Measurements from ENCODE around the gene IDH3A. TPM values are rescaled to one million over a fixed set of nuclear protein-coding genes. Genes with fewer than 3 reads are reported as not detected.

The IDH3A gene
- total and polyA plus RNA-seq, 7 donors = 74.9 to 106 (median 85.1) TPM

DNA sequence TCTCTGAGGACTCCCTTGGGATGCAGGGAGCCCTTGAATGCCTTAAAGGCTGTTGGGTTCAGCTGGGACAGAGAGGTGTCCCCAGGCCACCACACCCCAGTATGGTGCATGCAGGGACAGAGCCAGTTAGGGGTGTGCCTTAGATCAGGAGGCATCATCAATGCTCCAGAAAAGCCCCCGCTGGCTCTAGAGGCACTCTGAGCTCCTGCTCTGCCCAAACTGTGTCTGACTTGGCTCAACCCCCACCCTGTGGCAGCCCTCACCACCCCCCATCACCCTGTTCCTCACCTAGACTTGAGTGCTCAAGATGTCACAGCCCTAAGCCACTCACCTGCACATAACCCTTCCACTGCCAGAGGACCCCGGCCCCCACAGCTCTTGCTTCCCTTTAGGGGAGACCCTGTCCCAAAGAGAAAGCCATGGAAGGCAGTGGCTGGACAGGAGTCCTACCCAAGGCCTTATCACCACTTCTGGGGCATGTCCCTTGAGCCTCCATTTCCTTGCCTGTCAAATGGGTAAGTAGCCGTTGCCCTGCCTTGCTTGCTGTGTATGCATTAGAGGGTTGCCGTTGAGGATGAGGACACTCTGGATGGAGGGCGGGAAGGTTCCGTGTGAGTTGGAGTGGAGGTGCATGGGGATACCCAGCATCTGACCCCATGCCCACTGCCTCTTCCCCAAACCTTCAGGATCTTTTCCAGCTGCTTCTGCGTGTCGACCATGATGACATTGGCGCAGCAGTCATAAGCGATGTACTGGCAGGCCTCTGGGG, 43.8 kb downstream of the IDH3A start:
- intact Hi-C loops (cut with DNase I) = loop anchor here (10.0 kb wide), 1 partner anchor 78 kb away; no protein-coding TSS in a partner anchor
- no peak overlapping the region for H3K27ac ChIP-seq
- no peaks in the 10 kb centered on the region for H3K36me3 ChIP-seq
- no peak for TF ChIP-seq EP300 (IDR thresholded peaks at IDR 0.05)
- no peak for TF ChIP-seq POLR2A (IDR thresholded peaks at IDR 0.05)
- TF ChIP-seq POLR2AphosphoS5 (IDR thresholded peaks at IDR 0.05) = no peak
- TF ChIP-seq, protein P1, sequence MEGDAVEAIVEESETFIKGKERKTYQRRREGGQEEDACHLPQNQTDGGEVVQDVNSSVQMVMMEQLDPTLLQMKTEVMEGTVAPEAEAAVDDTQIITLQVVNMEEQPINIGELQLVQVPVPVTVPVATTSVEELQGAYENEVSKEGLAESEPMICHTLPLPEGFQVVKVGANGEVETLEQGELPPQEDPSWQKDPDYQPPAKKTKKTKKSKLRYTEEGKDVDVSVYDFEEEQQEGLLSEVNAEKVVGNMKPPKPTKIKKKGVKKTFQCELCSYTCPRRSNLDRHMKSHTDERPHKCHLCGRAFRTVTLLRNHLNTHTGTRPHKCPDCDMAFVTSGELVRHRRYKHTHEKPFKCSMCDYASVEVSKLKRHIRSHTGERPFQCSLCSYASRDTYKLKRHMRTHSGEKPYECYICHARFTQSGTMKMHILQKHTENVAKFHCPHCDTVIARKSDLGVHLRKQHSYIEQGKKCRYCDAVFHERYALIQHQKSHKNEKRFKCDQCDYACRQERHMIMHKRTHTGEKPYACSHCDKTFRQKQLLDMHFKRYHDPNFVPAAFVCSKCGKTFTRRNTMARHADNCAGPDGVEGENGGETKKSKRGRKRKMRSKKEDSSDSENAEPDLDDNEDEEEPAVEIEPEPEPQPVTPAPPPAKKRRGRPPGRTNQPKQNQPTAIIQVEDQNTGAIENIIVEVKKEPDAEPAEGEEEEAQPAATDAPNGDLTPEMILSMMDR (IDR thresholded peaks at IDR 0.05) = no peak
- no peaks in the 10 kb centered on the region for H3K4me1 ChIP-seq
- H3K4me3 ChIP-seq = no peak overlapping the region
- DNase-seq = no peak
- no peaks in the 10 kb centered on the region for H3K9me3 ChIP-seq
- 93 to 95% methylated on average over 10 of the region's 10 CpGs for WGBS, 2 donors
- H3K27me3 ChIP-seq = no peaks in the 10 kb centered on the region

DNA sequence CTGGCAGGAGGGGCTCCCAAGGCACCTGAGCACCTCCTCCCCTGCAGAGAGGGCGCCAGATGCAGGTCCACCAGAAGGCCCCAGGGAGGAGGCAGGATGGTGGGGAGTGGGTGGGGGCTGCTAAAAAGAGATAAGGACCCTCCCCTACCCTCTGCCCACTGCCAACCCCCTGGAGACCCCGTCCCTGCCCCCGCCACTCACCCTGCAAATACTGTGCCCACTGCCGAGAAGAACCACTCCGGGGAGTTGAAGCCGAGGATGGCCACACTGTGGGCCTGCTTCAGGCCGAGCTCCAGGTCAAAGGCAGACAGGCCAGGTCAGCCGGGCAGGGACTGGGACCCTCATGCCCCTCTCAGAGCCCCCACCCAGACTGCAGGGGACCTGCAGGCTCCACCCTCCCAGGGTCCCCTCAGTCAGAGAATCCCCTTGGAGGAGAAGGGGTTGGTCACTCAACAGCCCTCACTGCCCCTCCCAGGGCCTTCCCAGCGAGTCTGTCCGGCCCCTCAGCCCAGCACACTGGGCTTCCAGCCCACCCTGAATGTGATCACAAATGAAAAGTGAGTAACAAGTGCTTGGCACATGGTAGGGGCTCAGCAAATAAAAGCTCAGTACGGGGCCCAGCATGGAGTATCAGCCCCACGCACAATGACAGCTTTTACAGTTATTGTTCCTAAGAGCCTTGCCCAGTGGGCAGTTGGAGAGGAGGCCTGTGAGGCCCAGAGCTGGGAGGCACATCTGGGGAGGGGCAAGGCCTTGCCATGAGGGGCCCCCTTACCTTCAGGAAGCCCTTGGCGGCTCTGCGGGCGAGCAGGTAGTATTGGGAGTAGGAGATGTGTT, 44.8 kb downstream of the IDH3A start:
- no peaks in the 10 kb centered on the region for H3K36me3 ChIP-seq
- H3K4me1 ChIP-seq = no peaks in the 10 kb centered on the region
- no peak overlapping the region for H3K4me3 ChIP-seq
- TF ChIP-seq POLR2A (IDR thresholded peaks at IDR 0.05) (no peak), POLR2AphosphoS5 (IDR thresholded peaks at IDR 0.05) (no peak), EP300 (IDR thresholded peaks at IDR 0.05) (no peak)
- TF ChIP-seq, protein P1 (IDR thresholded peaks at IDR 0.05) = no peak
- WGBS, 2 donors = 88 to 91% methylated on average over 15 of the region's 15 CpGs
- no peak for DNase-seq
- intact Hi-C loops (cut with DNase I) = loop anchor here (10.0 kb wide), 1 partner anchor 79 kb away; no protein-coding TSS in a partner anchor
- no peaks in the 10 kb centered on the region for H3K27me3 ChIP-seq
- H3K27ac ChIP-seq = no peak overlapping the region
- no peaks in the 10 kb centered on the region for H3K9me3 ChIP-seq

DNA sequence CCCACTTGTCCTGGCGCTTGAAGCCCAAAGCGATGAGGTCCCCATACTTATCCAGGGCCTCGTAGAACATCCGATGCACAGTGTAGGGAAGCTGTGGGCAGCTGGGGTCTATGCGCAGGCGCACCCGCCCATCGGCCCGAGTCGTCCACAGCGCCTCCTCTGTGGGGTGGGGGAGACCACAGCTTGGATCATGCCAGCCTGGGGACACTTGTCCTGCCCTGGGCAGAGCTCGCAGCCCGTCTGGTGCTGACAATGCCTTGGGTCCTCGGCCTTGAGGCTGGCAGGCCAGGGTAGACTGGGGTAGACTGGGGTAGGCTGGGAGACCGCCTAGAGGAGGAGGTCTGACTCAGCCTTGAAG, 45.4 kb downstream of the IDH3A start:
- H3K27ac ChIP-seq = no peak overlapping the region
- no peaks in the 10 kb centered on the region for H3K36me3 ChIP-seq
- H3K27me3 ChIP-seq = no peaks in the 10 kb centered on the region
- intact Hi-C loops (cut with DNase I) = loop anchor here (10.0 kb wide), 1 partner anchor 80 kb away; no protein-coding TSS in a partner anchor
- no peaks in the 10 kb centered on the region for H3K9me3 ChIP-seq
- no peak for DNase-seq
- 94 to 95% methylated on average over 15 of the region's 15 CpGs for WGBS, 2 donors
- H3K4me1 ChIP-seq = no peaks in the 10 kb centered on the region
- TF ChIP-seq, protein P1 (IDR thresholded peaks at IDR 0.05) = no peak
- TF ChIP-seq EP300 (IDR thresholded peaks at IDR 0.05) = no peak
- TF ChIP-seq POLR2A (IDR thresholded peaks at IDR 0.05) = no peak
- TF ChIP-seq POLR2AphosphoS5 (IDR thresholded peaks at IDR 0.05) = no peak
- no peak overlapping the region for H3K4me3 ChIP-seq

DNA sequence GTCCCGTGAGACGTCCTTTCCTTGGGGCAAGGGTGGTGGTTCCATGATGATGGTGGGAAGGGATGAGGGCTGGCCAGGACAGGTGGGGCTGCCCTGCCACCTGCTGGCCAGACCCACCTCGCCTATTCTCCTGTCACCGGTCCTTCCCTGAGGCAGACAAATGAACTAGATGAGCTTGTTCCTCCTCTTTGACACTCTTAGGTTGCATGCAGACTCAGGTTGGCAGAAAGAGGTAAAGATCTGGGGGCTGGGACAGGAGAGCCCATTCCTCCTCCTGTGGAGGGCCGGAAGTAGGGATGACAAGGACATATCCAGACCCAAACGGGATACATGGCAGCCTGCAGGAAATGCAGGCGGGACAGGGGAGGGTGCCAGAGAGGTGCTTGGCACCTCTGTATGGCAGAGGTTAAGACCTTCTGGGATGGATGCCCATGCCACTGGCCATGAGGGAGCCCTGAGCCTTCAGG, 46.6 kb downstream of the IDH3A start:
- no peaks in the 10 kb centered on the region for H3K36me3 ChIP-seq
- H3K4me3 ChIP-seq = no peak overlapping the region
- intact Hi-C loops (cut with DNase I) = loop anchor here (5.0 to 10.0 kb wide), 2 partner anchors 42 to 81 kb away; no protein-coding TSS in a partner anchor
- no peak overlapping the region for H3K27ac ChIP-seq
- H3K27me3 ChIP-seq = no peaks in the 10 kb centered on the region
- no peaks in the 10 kb centered on the region for H3K9me3 ChIP-seq
- TF ChIP-seq, protein P1 (IDR thresholded peaks at IDR 0.05) = peak in 3 of 4 experiments; percentile 32 to 56 (median 54)
- no peak for TF ChIP-seq POLR2AphosphoS5 (IDR thresholded peaks at IDR 0.05)
- 17 to 26% methylated on average over 7 of the region's 7 CpGs for WGBS, 2 donors
- H3K4me1 ChIP-seq = no peaks in the 10 kb centered on the region
- DNase-seq = no peak

All from sigmoid colon (tissue), 7 donors.